ENCODE results near the gene BSPRY.
"Not testable (repeated sequence)": the region's sequence is repeated elsewhere in the genome, so short reads cannot be mapped to it uniquely, and the experiment has no call there.

BSPRY gene

DNA sequence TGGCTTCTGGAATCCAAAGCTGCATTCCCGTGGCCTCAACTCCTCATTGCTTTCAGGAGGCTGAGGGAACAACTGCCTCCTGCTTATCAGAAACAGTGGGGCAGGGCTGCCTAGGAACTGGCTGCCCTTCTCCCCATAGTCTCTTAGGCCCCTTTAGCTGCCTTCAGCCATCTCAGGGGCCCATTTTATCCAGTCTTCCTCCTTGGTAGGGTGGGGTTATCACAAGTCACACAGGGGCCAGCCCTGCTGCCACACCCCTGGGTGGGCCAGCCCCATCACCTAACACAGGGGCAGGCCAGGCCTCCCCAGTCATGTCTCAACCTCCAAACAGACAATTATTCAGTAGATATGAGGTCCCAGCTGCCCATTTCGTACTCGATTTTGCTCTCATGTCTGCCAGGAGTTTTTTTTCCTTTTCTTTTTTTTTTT is 47.9 kb downstream of the BSPRY start:
- no peak overlapping the region for H3K27ac ChIP-seq (ENCODE audit: low read depth, low read length)
- no peaks in the 10 kb centered on the region for H3K27me3 ChIP-seq (ENCODE audit: control insufficient read depth, insufficient read depth, low read length)
- no peak overlapping the region for H3K9ac ChIP-seq (ENCODE audit: low read length)
- peaks cover 8% of the 10 kb centered on the region for H3K36me3 ChIP-seq (ENCODE audit: control insufficient read depth, insufficient read depth, low read length)
- H3K4me3 ChIP-seq (ENCODE audit: low read depth, low read length): no peak overlapping the region
- H3K9me3 ChIP-seq (ENCODE audit: control insufficient read depth, insufficient read depth, low read depth, low read length): no peaks in the 10 kb centered on the region
- H3K4me1 ChIP-seq (ENCODE audit: control insufficient read depth, insufficient read depth, low read length): 0 out of 2 replicates have a peak, but pooled peaks cover 9% of the 10 kb centered on the region

DNA sequence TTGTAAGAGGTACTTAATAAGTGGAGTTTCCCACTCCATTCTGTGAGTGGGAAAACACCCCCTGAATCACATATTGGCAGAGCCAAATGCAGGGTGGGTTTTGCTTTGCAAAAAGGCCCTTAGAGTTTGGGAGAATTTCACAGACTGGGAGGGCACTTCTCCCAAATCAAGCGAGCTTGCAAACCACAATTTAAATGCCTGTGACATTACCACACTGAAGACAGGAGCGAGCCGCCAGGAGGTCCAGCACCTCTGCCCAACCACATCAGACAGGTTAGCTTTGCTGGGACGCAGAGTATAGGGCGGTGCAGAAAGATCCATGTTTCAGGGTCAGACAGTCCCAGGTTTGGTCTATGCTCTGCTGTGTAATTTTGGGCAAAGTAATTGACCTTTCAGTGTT is 49.5 kb downstream of the BSPRY start:
- H3K9ac ChIP-seq (ENCODE audit: low read length): no peak overlapping the region
- H3K4me1 ChIP-seq (ENCODE audit: control insufficient read depth, insufficient read depth, low read length): 0 out of 2 replicates have a peak, but pooled peaks cover 9% of the 10 kb centered on the region
- H3K27ac ChIP-seq (ENCODE audit: low read depth, low read length): no peak overlapping the region
- no peak overlapping the region for H3K4me3 ChIP-seq (ENCODE audit: low read depth, low read length)
- H3K9me3 ChIP-seq (ENCODE audit: control insufficient read depth, insufficient read depth, low read depth, low read length): no peaks in the 10 kb centered on the region
- no peaks in the 10 kb centered on the region for H3K36me3 ChIP-seq (ENCODE audit: control insufficient read depth, insufficient read depth, low read length)
- no peaks in the 10 kb centered on the region for H3K27me3 ChIP-seq (ENCODE audit: control insufficient read depth, insufficient read depth, low read length)

DNA sequence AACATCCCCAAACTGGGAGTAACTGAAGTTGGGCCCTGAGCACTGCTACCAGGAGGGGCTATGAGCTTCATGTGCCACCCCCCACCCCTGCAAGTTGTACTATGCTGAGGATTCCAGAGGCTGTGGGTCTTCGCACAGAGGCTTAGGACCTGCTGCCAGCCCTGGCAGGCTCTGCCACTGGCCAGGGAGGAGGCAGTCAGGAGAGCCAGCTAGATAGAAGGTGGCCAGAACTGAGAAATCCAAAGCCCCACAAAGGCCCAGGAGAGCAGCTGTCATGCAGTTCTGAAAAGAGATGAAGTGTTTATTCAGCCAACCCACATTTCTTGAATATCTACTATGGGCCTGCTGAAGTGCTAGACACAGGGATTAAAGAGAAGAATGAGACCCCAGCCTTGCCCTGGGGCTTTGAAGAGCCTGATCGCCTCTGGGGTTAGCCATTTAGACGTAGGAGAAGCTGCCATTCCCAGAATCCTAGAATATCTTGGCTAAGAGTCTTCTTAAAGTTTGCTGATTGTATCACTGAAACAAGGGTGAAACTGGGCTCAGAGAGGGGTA is 50.4 kb downstream of the BSPRY start:
- Histone ChIP-seq H3K27ac (ENCODE audit: low read depth, low read length) (no peak overlapping the region), H3K27me3 (ENCODE audit: control insufficient read depth, insufficient read depth, low read length) (no peaks in the 10 kb centered on the region), H3K36me3 (ENCODE audit: control insufficient read depth, insufficient read depth, low read length) (no peaks in the 10 kb centered on the region), H3K9me3 (ENCODE audit: control insufficient read depth, insufficient read depth, low read depth, low read length) (no peaks in the 10 kb centered on the region), H3K4me3 (ENCODE audit: low read depth, low read length) (peak overlapping the region; percentile 98), H3K9ac (ENCODE audit: low read length) (no peak overlapping the region), H3K4me1 (ENCODE audit: control insufficient read depth, insufficient read depth, low read length) (0 out of 2 replicates have a peak, but pooled peaks cover 9% of the 10 kb centered on the region)

DNA sequence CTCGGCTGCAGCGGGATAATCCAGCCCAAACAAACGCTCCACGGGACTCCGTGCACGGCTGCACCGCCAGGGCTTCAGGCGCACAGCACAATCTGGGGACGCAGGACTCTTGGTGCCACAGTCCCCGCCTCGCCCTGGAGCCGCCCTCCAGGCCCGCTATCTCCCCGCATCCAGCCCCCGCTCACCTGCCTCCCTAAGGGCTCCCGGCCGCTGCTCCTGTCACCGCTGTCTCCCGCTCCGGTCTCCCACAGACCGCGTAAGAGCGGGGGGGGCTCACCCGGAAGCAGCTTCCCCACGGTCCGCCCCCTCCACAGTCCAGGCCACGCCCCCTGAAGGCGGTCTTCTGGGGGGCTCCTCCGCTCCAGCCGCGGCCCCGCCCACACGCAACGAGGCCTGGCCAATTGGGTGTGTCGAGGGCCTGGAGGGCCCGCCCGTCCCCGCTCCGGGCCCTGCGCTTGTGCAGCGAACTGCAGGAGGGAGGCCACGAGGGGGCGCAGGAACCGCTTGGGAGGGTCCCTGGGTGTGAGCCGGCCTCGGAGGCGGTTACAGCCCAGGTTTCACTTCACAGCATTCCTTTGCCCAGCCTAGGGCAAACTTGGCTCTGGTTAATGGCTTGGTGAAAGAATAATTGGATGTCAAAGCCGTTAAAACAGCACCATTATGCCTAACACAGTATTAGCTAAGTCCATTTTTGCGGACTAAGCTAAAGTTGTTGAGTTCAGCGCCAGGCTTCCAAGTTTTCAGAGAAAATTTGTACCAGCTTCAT is 51.9 kb downstream of the BSPRY start, which contains the start of gene ALAD:
ALAD (minus strand) TSS at position 258 of the 766 bp plus-strand sequence. CDS start 7,725 bp downstream, outside the sequence.
- H3K4me1 ChIP-seq (ENCODE audit: control insufficient read depth, insufficient read depth, low read length): 0 out of 2 replicates have a peak, but pooled peaks cover 9% of the 10 kb centered on the region
- peak within 1 kb of the TSS; percentile 54 for H3K9ac ChIP-seq (ENCODE audit: low read length)
- H3K27ac ChIP-seq (ENCODE audit: low read depth, low read length): no peak within 1 kb of the TSS
- H3K36me3 ChIP-seq (ENCODE audit: control insufficient read depth, insufficient read depth, low read length): no peaks in the 10 kb centered on the region
- no peaks in the 10 kb centered on the region for H3K9me3 ChIP-seq (ENCODE audit: control insufficient read depth, insufficient read depth, low read depth, low read length)
- peak within 1 kb of the TSS; percentile 98 for H3K4me3 ChIP-seq (ENCODE audit: low read depth, low read length)
- H3K27me3 ChIP-seq (ENCODE audit: control insufficient read depth, insufficient read depth, low read length): no peaks in the 10 kb centered on the region

DNA sequence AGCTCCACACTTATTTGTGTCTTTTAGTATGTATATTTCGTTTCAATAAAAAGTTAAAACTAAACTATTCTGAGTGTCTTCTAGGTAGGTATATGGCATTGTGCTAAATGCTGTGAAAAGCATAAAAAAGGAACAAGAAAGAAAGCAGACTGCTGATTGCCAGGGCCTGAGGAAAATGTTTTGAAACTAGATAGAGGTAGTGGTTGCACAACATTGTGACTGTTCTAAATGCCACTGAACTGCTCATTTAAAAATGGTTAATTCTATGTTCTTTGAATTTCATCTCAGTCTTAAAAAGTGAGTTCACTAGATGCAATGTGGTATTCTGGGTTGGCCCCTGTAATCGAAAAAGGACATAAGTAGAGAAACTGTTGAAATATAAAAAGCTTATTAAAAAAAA is 54.3 kb downstream of the BSPRY start:
- Histone ChIP-seq H3K36me3 (ENCODE audit: control insufficient read depth, insufficient read depth, low read length) (peaks cover 17% of the 10 kb centered on the region), H3K27ac (ENCODE audit: low read depth, low read length) (no peak overlapping the region), H3K9ac (ENCODE audit: low read length) (no peak overlapping the region), H3K4me3 (ENCODE audit: low read depth, low read length) (no peak overlapping the region), H3K27me3 (ENCODE audit: control insufficient read depth, insufficient read depth, low read length) (no peaks in the 10 kb centered on the region), H3K9me3 (ENCODE audit: control insufficient read depth, insufficient read depth, low read depth, low read length) (no peaks in the 10 kb centered on the region), H3K4me1 (ENCODE audit: control insufficient read depth, insufficient read depth, low read length) (0 out of 2 replicates have a peak, but pooled peaks cover 9% of the 10 kb centered on the region)

DNA sequence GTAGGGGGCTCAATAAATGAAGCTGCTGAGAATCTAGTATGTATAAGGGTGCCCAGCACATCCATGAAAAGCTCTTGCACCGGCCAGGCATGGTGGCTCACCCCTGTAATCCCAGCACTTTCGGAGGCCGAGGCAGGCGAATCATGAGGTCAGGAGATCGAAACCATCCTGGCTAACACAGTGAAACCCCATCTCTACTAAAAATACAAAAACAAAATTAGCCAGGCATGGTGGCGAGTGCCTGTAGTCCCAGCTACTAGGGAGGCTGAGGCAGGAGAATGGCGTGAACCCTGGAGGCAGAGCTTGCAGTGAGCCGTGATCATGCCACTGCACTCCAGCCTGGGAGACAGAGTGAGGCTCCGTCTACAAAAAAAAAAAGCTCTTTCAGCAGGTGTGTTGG is 57.0 kb downstream of the BSPRY start:
- not testable (repeated sequence) for H3K27me3 ChIP-seq (ENCODE audit: control insufficient read depth, insufficient read depth, low read length); H3K4me3 ChIP-seq (ENCODE audit: low read depth, low read length); H3K27ac ChIP-seq (ENCODE audit: low read depth, low read length); H3K9me3 ChIP-seq (ENCODE audit: control insufficient read depth, insufficient read depth, low read depth, low read length); H3K4me1 ChIP-seq (ENCODE audit: control insufficient read depth, insufficient read depth, low read length); H3K9ac ChIP-seq (ENCODE audit: low read length)
- peaks cover 25% of the 10 kb centered on the region for H3K36me3 ChIP-seq (ENCODE audit: control insufficient read depth, insufficient read depth, low read length)

DNA sequence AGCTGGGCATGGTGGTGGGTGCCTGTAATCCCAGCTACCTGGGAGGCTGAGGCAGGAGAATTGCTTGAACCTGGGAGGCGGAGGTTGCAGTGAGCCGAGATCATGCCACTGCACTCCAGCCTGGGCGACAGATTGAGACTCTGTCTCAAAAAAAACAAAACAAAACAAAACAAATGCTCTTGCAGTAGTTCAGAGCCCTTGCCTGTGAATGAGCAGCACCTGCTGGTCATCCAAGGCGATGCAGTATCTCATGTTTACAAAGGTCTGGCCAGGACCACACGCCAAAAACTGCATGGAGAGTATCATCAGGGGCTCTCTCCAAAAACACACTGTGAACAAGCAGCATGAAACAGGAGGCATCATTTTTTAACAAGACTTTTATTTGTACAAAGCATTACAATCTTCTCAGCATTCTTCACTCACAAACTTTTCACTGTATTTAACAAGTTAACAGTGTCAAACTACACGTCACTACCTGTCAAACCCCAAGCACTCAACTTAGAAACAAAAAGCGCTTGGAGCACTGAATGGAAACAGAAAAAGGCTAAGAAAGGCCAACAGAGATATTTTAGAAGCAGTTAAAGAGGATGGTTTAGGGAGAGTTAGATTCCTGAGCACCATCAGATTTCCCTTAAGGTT is 57.7 kb downstream of the BSPRY start:
- H3K4me3 ChIP-seq (ENCODE audit: low read depth, low read length); H3K27me3 ChIP-seq (ENCODE audit: control insufficient read depth, insufficient read depth, low read length); H3K27ac ChIP-seq (ENCODE audit: low read depth, low read length); H3K9ac ChIP-seq (ENCODE audit: low read length); H3K4me1 ChIP-seq (ENCODE audit: control insufficient read depth, insufficient read depth, low read length); H3K9me3 ChIP-seq (ENCODE audit: control insufficient read depth, insufficient read depth, low read depth, low read length): not testable (repeated sequence)
- H3K36me3 ChIP-seq (ENCODE audit: control insufficient read depth, insufficient read depth, low read length): peaks cover 25% of the 10 kb centered on the region

DNA sequence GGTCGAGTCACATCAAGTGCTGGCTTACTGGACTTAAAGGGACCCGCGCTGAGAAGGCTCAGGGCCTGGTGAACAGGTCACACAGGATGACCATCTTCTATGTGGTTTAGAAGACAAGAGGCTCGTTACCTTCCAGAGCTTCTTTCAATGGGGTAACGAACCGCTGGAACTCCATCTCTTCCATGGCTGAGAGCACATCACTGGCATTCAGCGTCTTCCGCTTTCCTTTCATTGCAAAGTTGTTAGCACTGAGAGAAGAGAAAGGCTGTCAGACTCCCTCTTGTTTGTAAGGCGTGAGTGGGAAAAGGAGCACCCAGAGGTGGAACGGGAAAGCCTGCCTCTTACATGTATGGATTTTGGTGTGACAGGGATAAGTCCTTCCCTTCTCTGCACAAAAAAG is 60.1 kb downstream of the BSPRY start:
- Histone ChIP-seq H3K27ac (ENCODE audit: low read depth, low read length) (peak overlapping the region; percentile 93), H3K4me1 (ENCODE audit: control insufficient read depth, insufficient read depth, low read length) (peaks cover 10% of the 10 kb centered on the region; the same call in 1 of the 2 replicates), H3K36me3 (ENCODE audit: control insufficient read depth, insufficient read depth, low read length) (peaks cover 25% of the 10 kb centered on the region), H3K9me3 (ENCODE audit: control insufficient read depth, insufficient read depth, low read depth, low read length) (no peaks in the 10 kb centered on the region), H3K9ac (ENCODE audit: low read length) (peak overlapping the region; percentile 99), H3K27me3 (ENCODE audit: control insufficient read depth, insufficient read depth, low read length) (no peaks in the 10 kb centered on the region), H3K4me3 (ENCODE audit: low read depth, low read length) (peak overlapping the region; percentile 97)

DNA sequence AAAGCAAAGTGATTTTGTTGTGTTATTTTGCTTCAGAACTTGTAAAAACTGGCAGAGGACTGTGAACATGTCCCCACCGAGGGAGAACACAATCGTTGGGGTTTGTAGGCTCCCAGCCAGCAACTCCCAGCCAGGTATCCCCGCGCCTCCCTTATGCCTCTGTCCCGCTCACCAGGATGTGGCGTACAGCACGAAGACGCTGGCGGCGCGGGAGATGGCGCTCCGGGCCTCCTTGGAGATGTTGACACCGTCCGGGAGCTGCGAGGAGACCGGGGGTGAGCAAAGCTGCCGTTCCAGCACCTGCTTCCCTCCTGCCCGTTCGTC is 60.5 kb downstream of the BSPRY start:
- peak overlapping the region; percentile 97 for H3K4me3 ChIP-seq (ENCODE audit: low read depth, low read length)

DNA sequence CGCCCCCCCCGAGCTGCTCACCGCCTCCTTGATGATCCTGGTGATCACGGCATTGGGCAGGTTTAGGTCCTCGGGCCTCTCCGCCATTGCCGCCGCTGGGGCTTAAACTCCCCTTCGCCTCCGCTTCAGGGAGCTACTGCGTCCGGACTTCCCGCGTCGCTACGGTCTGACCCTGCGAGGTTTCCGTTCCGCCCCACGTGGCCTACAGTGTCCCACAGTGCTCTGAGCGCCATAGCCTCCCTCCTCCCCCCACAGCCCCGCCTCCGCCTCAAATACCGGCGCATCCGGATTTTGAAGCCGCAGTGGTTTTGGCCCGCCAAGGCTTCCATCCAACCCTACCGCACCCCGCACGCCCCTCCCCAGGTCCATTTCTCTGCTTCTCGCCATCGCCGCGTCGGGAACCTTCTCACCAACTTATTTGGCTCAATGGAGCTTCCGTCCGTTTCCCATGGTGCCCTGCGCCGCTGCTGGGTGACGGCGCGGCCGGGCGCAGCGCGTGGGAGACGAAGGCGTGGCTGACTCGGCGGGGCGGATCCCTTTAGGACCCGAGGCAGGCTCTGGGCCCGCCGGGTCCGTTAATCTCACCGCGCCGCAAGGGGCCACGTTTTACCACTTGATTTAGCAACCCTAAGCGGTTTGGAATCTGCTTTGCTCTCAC is 61.0 kb downstream of the BSPRY start, which contains the start of the genes C9orf43 and POLE3:
C9orf43 (plus strand) TSS at position 541 of the 658 bp plus-strand sequence. CDS start 2,747 bp downstream, outside the sequence.
POLE3 (minus strand) TSS at position 469 of the 658 bp plus-strand sequence; CDS start at position 87, 382 bp downstream.
- Histone ChIP-seq H3K27ac (ENCODE audit: low read depth, low read length) (peak within 1 kb of the TSS; percentile 93), H3K27me3 (ENCODE audit: control insufficient read depth, insufficient read depth, low read length) (no peaks in the 10 kb centered on the region), H3K4me3 (ENCODE audit: low read depth, low read length) (peak within 1 kb of the TSS; percentile 97), H3K36me3 (ENCODE audit: control insufficient read depth, insufficient read depth, low read length) (peaks cover 25% of the 10 kb centered on the region), H3K9me3 (ENCODE audit: control insufficient read depth, insufficient read depth, low read depth, low read length) (no peaks in the 10 kb centered on the region), H3K9ac (ENCODE audit: low read length) (peak within 1 kb of the TSS; percentile 99), H3K4me1 (ENCODE audit: control insufficient read depth, insufficient read depth, low read length) (peaks cover 10% of the 10 kb centered on the region; the same call in 1 of the 2 replicates)

More for the DNA sequence above, 60.5 kb downstream of the BSPRY start:
- H3K9me3 ChIP-seq (ENCODE audit: control insufficient read depth, insufficient read depth, low read depth, low read length): no peaks in the 10 kb centered on the region
- H3K27me3 ChIP-seq (ENCODE audit: control insufficient read depth, insufficient read depth, low read length): no peaks in the 10 kb centered on the region
- H3K27ac ChIP-seq (ENCODE audit: low read depth, low read length): peak overlapping the region; percentile 93
- H3K9ac ChIP-seq (ENCODE audit: low read length): peak overlapping the region; percentile 99
- H3K36me3 ChIP-seq (ENCODE audit: control insufficient read depth, insufficient read depth, low read length): peaks cover 25% of the 10 kb centered on the region
- peaks cover 10% of the 10 kb centered on the region; the same call in 1 of the 2 replicates for H3K4me1 ChIP-seq (ENCODE audit: control insufficient read depth, insufficient read depth, low read length)
